Measurements from ENCODE around the gene RETREG1.

GRCh38 chr5:16507716-16508115 is 109.1 kb downstream of the RETREG1 start:
- TF ChIP-seq, protein P1, sequence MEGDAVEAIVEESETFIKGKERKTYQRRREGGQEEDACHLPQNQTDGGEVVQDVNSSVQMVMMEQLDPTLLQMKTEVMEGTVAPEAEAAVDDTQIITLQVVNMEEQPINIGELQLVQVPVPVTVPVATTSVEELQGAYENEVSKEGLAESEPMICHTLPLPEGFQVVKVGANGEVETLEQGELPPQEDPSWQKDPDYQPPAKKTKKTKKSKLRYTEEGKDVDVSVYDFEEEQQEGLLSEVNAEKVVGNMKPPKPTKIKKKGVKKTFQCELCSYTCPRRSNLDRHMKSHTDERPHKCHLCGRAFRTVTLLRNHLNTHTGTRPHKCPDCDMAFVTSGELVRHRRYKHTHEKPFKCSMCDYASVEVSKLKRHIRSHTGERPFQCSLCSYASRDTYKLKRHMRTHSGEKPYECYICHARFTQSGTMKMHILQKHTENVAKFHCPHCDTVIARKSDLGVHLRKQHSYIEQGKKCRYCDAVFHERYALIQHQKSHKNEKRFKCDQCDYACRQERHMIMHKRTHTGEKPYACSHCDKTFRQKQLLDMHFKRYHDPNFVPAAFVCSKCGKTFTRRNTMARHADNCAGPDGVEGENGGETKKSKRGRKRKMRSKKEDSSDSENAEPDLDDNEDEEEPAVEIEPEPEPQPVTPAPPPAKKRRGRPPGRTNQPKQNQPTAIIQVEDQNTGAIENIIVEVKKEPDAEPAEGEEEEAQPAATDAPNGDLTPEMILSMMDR (IDR thresholded peaks at IDR 0.05), result no peak
- TF ChIP-seq POLR2A (IDR thresholded peaks at IDR 0.05), result no peak

Measured in Peyer's patch (tissue), 4 donors.